Mesenteric fat pad (tissue), 1 donor: ENCODE results near the gene RAD54L2. TPM values are rescaled to one million over a fixed set of nuclear protein-coding genes. Genes with fewer than 3 reads are reported as not detected.
"Not testable (repeated sequence)": the region's sequence is repeated elsewhere in the genome, so short reads cannot be mapped to it uniquely, and the experiment has no call there.

Source experiments
- DNase-seq: peaks from one replicate; pipeline ENCODE4 v3.0.0-alpha.2; 2020; ENCODE audit warnings: low spot score
- total RNA-seq: library from RNA; stranded (reverse); fragmentation: NEBNext Ultra II Directional; extraction: Animal tissue kit (Norgen Biotek cat#: 25700); gene quantifications from one replicate; pipeline ENCODE4 v1.2.1, GENCODE V29; 2021
- donor health status: DM: yes; HTN: yes; CAD: no.

The RAD54L2 gene
- total RNA-seq, 1 donor from 2014 or later: 25.1 TPM

- DNase-seq: no peak
Measured at GRCh38 chr3:51538115-51538458, 432 bp upstream of the RAD54L2 start.

- no peak for DNase-seq
Measured at GRCh38 chr3:51539291-51539941, 897 bp downstream of the RAD54L2 start.

GRCh38 chr3:51542596-51542995 lies 4.1 kb downstream of the RAD54L2 start:
- not testable (repeated sequence) for DNase-seq

- no peak for DNase-seq
Measured at GRCh38 chr3:51544011-51544775, 5.7 kb downstream of the RAD54L2 start.

GRCh38 chr3:51547274-51547673 lies 8.8 kb downstream of the RAD54L2 start:
- DNase-seq: no peak

- no peak for DNase-seq
Measured at GRCh38 chr3:51549311-51549710, 10.8 kb downstream of the RAD54L2 start.

GRCh38 chr3:51550080-51550819 lies 11.7 kb downstream of the RAD54L2 start:
- DNase-seq: no peak

- DNase-seq: no peak
Measured at GRCh38 chr3:51557993-51558392, 19.5 kb downstream of the RAD54L2 start.

- no peak for DNase-seq
Measured at GRCh38 chr3:51559411-51559888, 20.9 kb downstream of the RAD54L2 start.

GRCh38 chr3:51559961-51560360 lies 21.4 kb downstream of the RAD54L2 start:
- no peak for DNase-seq

- not testable (repeated sequence) for DNase-seq
Measured at GRCh38 chr3:51562403-51562802, 23.9 kb downstream of the RAD54L2 start.

- no peak for DNase-seq
Measured at GRCh38 chr3:51568036-51568435, 29.5 kb downstream of the RAD54L2 start.

GRCh38 chr3:51568996-51569395 lies 30.5 kb downstream of the RAD54L2 start:
- DNase-seq: no peak

GRCh38 chr3:51578238-51578637 lies 39.7 kb downstream of the RAD54L2 start:
- no peak for DNase-seq

- no peak for DNase-seq
Measured at GRCh38 chr3:51580418-51580817, 41.9 kb downstream of the RAD54L2 start.

- DNase-seq: no peak
Measured at GRCh38 chr3:51581524-51581923, 43.0 kb downstream of the RAD54L2 start.

GRCh38 chr3:51585197-51585596 lies 46.7 kb downstream of the RAD54L2 start:
- no peak for DNase-seq

GRCh38 chr3:51585871-51586270 lies 47.4 kb downstream of the RAD54L2 start:
- DNase-seq: no peak
